SK-N-SH (cell line): ENCODE measurements around the gene MAPK11. TPM values are rescaled to one million over a fixed set of nuclear protein-coding genes. Genes with fewer than 3 reads are reported as not detected.

Experiments
- CTCF ChIA-PET: fragments of 300-600, 350-600 bp; formaldehyde crosslinking; extraction: SDS; loops from one replicate; lab custom pipeline; 2021; lab: Yijun Ruan, JAX
- POLR2A ChIA-PET: fragments of 350-600 bp; sonication (Branson Sonifier 250); formaldehyde crosslinking; extraction: SDS; loops from one replicate; lab custom pipeline; 2020; ENCODE audit warnings: antibody characterized with exemption, inconsistent platforms; lab: Yijun Ruan, JAX
- DNase-seq: peaks from one replicate; pipeline ENCODE4 v3.0.0; 2012
- H2AFZ ChIP-seq: fragments of 200-600 bp; sonication (generic); 2 replicates; pipeline ENCODE4 v1.8.1; 2016; ENCODE audit warnings: antibody characterized with exemption, mild to moderate bottlenecking, low read depth
- H3F3A ChIP-seq: fragments of 200-600 bp; sonication (generic); replicated peaks from 2 replicates; pipeline ENCODE3; 2016; ENCODE audit warnings: antibody characterized with exemption, mild to moderate bottlenecking; ENCODE audit not compliant: insufficient read depth
- H3K27ac ChIP-seq, 2 experiments: fragments of 200-500 bp in 1 of 2; fragments of 200-600 bp in 1 of 2; sonication (Bioruptor generic) in 1 of 2; sonication (generic), shearing (Covaris generic) in 1 of 2; 2 replicates each; pipeline versions ENCODE4 v1.5.1 to v1.6.1; 2014 to 2016; ENCODE audit warnings: low read depth in 2 of 2, inconsistent platforms in 1 of 2, low read length in 1 of 2, mild to moderate bottlenecking in 1 of 2, mixed read lengths in 1 of 2
- H3K27me3 ChIP-seq: fragments of 200-600 bp; sonication (generic), shearing (Covaris generic); 2 replicates; pipeline ENCODE4 v1.6.1; 2016; ENCODE audit warnings: mixed run types; ENCODE audit not compliant: insufficient read depth
- H3K36me3 ChIP-seq, 2 experiments: fragments of 200-500 bp in 1 of 2; fragments of 200-600 bp in 1 of 2; sonication (Bioruptor generic) in 1 of 2; sonication (generic) in 1 of 2; replicated peaks in 1 of 2; 2 replicates each; pipeline versions ENCODE3 to v1.5.1; 2014 to 2016; ENCODE audit warnings: low read length in 1 of 2, mild to moderate bottlenecking in 1 of 2; ENCODE audit not compliant: insufficient read depth in 2 of 2, control insufficient read depth in 1 of 2
- H3K4me1 ChIP-seq, 2 experiments: fragments of 200-500 bp in 1 of 2; fragments of 200-600 bp in 1 of 2; sonication (Bioruptor generic) in 1 of 2; sonication (generic), shearing (Covaris generic) in 1 of 2; 2 replicates each; pipeline versions ENCODE4 v1.5.1 to v1.6.1; 2014 to 2016; ENCODE audit warnings: low read depth in 1 of 2, low read length in 1 of 2, mixed run types in 1 of 2; ENCODE audit not compliant: insufficient read depth in 2 of 2, control insufficient read depth in 1 of 2
- H3K4me2 ChIP-seq: fragments of 200-600 bp; sonication (generic), shearing (Covaris generic); 2 replicates; pipeline ENCODE4 v1.6.1; 2017; ENCODE audit warnings: mixed run types
- H3K4me3 ChIP-seq, 2 experiments: fragments of 200-500 bp in 1 of 2; fragments of 200-600 bp in 1 of 2; sonication (Bioruptor generic) in 1 of 2; sonication (generic), shearing (Covaris generic) in 1 of 2; 2 replicates each; pipeline versions ENCODE4 v1.5.1 to v1.8.1; 2014 to 2016; ENCODE audit warnings: low read depth in 2 of 2, inconsistent platforms in 1 of 2, low read length in 1 of 2, mild to moderate bottlenecking in 1 of 2, mixed read lengths in 1 of 2, moderate library complexity in 1 of 2
- H3K79me2 ChIP-seq: fragments of 200-600 bp; sonication (generic); 2 replicates; pipeline ENCODE4 v1.8.1; 2017; ENCODE audit warnings: mild to moderate bottlenecking; ENCODE audit not compliant: insufficient read depth
- H3K9ac ChIP-seq: fragments of 200-600 bp; sonication (generic); 2 replicates; pipeline ENCODE4 v1.6.1; 2017; ENCODE audit warnings: mixed run types
- H3K9me2 ChIP-seq: fragments of 200-600 bp; sonication (generic); 2 replicates; pipeline ENCODE4 v1.6.1; 2017; ENCODE audit warnings: mixed run types
- H3K9me3 ChIP-seq: fragments of 200-600 bp; sonication (generic); 2 replicates; pipeline ENCODE4 v1.6.1; 2017; ENCODE audit warnings: mixed run types, mild to moderate bottlenecking, moderate library complexity
- H4K20me1 ChIP-seq: fragments of 200-600 bp; sonication (generic); 2 replicates; pipeline ENCODE4 v1.6.1; 2017; ENCODE audit warnings: mild to moderate bottlenecking, mixed run types; ENCODE audit not compliant: insufficient read depth
- CHD2 ChIP-seq: fragments of 150-350 bp; IDR thresholded peaks from 2 replicates; pipeline ENCODE4 v1.6.1; 2018; ENCODE audit warnings: low read length; ENCODE audit not compliant: partially characterized antibody
- ELF1 ChIP-seq: IDR thresholded peaks from 2 replicates; pipeline ENCODE4 v1.4.0; 2012
- EP300 ChIP-seq, 2 experiments: IDR thresholded peaks; 2 replicates each; pipeline versions ENCODE4 v1.4.0 to v1.6.1; 2012; ENCODE audit warnings: borderline replicate concordance in 1 of 2, low read depth in 1 of 2, low read length in 1 of 2
- EZH2phosphoT487 ChIP-seq: fragments of 200-600 bp; sonication (generic); IDR thresholded peaks from 2 replicates; pipeline ENCODE4 v1.6.1; 2017; ENCODE audit warnings: low read depth, mixed run types, mild to moderate bottlenecking, antibody characterized with exemption, moderate library complexity, borderline replicate concordance
- FOSL2 ChIP-seq: IDR thresholded peaks from 2 replicates; pipeline ENCODE4 v1.4.0; 2012; ENCODE audit warnings: low read depth, mild to moderate bottlenecking, moderate library complexity, borderline replicate concordance
- FOXM1 ChIP-seq: IDR thresholded peaks from 2 replicates; pipeline ENCODE4 v1.4.0; 2012; ENCODE audit warnings: low read depth, mild to moderate bottlenecking
- GATA2 ChIP-seq: sonication (generic); formaldehyde crosslinking; IDR thresholded peaks from 2 replicates; pipeline ENCODE4 v1.5.0; 2020; ENCODE audit warnings: mild to moderate bottlenecking, missing genetic modification reagents
- JUND ChIP-seq: IDR thresholded peaks from 2 replicates; pipeline ENCODE4 v1.4.0; 2012
- MAX ChIP-seq: IDR thresholded peaks from 2 replicates; pipeline ENCODE4 v1.4.0; 2012; ENCODE audit warnings: low read depth
- MXI1 ChIP-seq: IDR thresholded peaks from 2 replicates; pipeline ENCODE4 v1.6.1; 2012; ENCODE audit warnings: mild to moderate bottlenecking, low read depth, low read length, improper control_type of control experiment
- POLR2AphosphoS5 ChIP-seq: IDR thresholded peaks from 2 replicates; pipeline ENCODE4 v1.6.1; 2012; ENCODE audit warnings: low read depth, low read length
- RXRA ChIP-seq: IDR thresholded peaks from 2 replicates; pipeline ENCODE4 v1.4.0; 2012; ENCODE audit warnings: low read depth, mild to moderate bottlenecking, borderline replicate concordance
- SMC3 ChIP-seq: IDR thresholded peaks from 2 replicates; pipeline ENCODE4 v1.6.1; 2012; ENCODE audit warnings: low read depth, low read length, improper control_type of control experiment
- TAF1 ChIP-seq: IDR thresholded peaks from 2 replicates; pipeline ENCODE4 v1.6.1; 2012; ENCODE audit warnings: low read depth, mild to moderate bottlenecking, low read length, moderate library complexity, borderline replicate concordance
- TCF12 ChIP-seq: IDR thresholded peaks from 2 replicates; pipeline ENCODE4 v1.4.0; 2012
- YY1 ChIP-seq: IDR thresholded peaks from 2 replicates; pipeline ENCODE4 v1.4.0; 2012; ENCODE audit warnings: low read depth, mild to moderate bottlenecking
- WGBS: methylation state at CpG from one replicate; pipeline ENCODE4 v1.1.6; 2017; ENCODE audit warnings: low lambda C conversion rate; 5-methylcytosine and 5-hydroxymethylcytosine counted together
- polyA plus RNA-seq, 3 experiments: library from polyadenylated mRNA; depleted of rRNA; stranded (reverse); fragments of >200 nt; gene quantifications; 2 replicates each; pipeline ENCODE4 v1.2.3, GENCODE V29; 2012
- TF ChIP-seq, protein P1 (sequence below): fragments of 200-600 bp; sonication (generic); IDR thresholded peaks from 2 replicates; pipeline ENCODE4 v1.6.1; 2017; ENCODE audit warnings: antibody characterized with exemption, mild to moderate bottlenecking, moderate library complexity
- TF ChIP-seq, protein P2 (sequence below): IDR thresholded peaks from 2 replicates; pipeline ENCODE4 v1.4.0; 2012; ENCODE audit warnings: low read depth, borderline replicate concordance
- TF ChIP-seq, protein P3 (sequence below): IDR thresholded peaks from 2 replicates; pipeline ENCODE4; 2012

MAPK11 gene
- polyA plus RNA-seq, 1 of the 3 experiments (the other 2 are of a cell fraction), result 36.0 TPM

GRCh38 chr22:50250249-50250554 is 20.0 kb downstream of the MAPK11 start:
- peak overlapping the region; percentile 62 to 86; a peak in 3 of 4 replicates for H3K27ac ChIP-seq
- H3K4me2 ChIP-seq, result peak overlapping the region; percentile 99
- H3K79me2 ChIP-seq, result peaks cover 32% of the 10 kb centered on the region; the same call in 1 of the 2 replicates
- 0 out of 2 replicates have a peak, but pooled peaks cover 7% of the 10 kb centered on the region for H4K20me1 ChIP-seq
- CTCF ChIA-PET, result interaction anchor here (0.7 to 4.3 kb wide), 8 partner anchors 8 to 275 kb away, joined by 3 to 72 read pairs (median 20); partner anchors contain the start of genes DENND6B, MAPK11, MAPK12 and SCO2
- H3K27me3 ChIP-seq, result no peaks in the 10 kb centered on the region
- H3K9me2 ChIP-seq, result no peaks in the 10 kb centered on the region
- WGBS, result 85% methylated on average over 7 of the region's 11 CpGs
- H3F3A ChIP-seq, result peaks cover 32% of the 10 kb centered on the region
- peak overlapping the region; percentile 92 for H3K9ac ChIP-seq
- peaks cover 5 to 33% of the 10 kb centered on the region in 2 experiments for H3K36me3 ChIP-seq
- peaks cover 9 to 59% of the 10 kb centered on the region in 2 experiments; a peak in 2 of 4 replicates for H3K4me1 ChIP-seq
- POLR2A ChIA-PET, result interaction anchor here (1.2 to 2.1 kb wide), 2 partner anchors 10 to 13 kb away, joined by 4 to 10 read pairs; no protein-coding TSS in a partner anchor
- peak overlapping the region; percentile 80 to 89 for H3K4me3 ChIP-seq
- H3K9me3 ChIP-seq, result no peaks in the 10 kb centered on the region
- H2AFZ ChIP-seq, result no peak overlapping the region
- TF ChIP-seq ELF1, result no peak
- TF ChIP-seq TAF1, result no peak
- no peak for TF ChIP-seq MXI1
- no peak for TF ChIP-seq CHD2
- TF ChIP-seq, protein P1, sequence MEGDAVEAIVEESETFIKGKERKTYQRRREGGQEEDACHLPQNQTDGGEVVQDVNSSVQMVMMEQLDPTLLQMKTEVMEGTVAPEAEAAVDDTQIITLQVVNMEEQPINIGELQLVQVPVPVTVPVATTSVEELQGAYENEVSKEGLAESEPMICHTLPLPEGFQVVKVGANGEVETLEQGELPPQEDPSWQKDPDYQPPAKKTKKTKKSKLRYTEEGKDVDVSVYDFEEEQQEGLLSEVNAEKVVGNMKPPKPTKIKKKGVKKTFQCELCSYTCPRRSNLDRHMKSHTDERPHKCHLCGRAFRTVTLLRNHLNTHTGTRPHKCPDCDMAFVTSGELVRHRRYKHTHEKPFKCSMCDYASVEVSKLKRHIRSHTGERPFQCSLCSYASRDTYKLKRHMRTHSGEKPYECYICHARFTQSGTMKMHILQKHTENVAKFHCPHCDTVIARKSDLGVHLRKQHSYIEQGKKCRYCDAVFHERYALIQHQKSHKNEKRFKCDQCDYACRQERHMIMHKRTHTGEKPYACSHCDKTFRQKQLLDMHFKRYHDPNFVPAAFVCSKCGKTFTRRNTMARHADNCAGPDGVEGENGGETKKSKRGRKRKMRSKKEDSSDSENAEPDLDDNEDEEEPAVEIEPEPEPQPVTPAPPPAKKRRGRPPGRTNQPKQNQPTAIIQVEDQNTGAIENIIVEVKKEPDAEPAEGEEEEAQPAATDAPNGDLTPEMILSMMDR, result no peak
- no peak for TF ChIP-seq EZH2phosphoT487
- no peak for TF ChIP-seq SMC3
- TF ChIP-seq RXRA, result no peak
- no peak for TF ChIP-seq FOXM1
- TF ChIP-seq POLR2AphosphoS5, result no peak
- TF ChIP-seq GATA2 (CRISPR knock-in tag), result no peak
- TF ChIP-seq MAX, result no peak
- no peak for DNase-seq

DNA sequence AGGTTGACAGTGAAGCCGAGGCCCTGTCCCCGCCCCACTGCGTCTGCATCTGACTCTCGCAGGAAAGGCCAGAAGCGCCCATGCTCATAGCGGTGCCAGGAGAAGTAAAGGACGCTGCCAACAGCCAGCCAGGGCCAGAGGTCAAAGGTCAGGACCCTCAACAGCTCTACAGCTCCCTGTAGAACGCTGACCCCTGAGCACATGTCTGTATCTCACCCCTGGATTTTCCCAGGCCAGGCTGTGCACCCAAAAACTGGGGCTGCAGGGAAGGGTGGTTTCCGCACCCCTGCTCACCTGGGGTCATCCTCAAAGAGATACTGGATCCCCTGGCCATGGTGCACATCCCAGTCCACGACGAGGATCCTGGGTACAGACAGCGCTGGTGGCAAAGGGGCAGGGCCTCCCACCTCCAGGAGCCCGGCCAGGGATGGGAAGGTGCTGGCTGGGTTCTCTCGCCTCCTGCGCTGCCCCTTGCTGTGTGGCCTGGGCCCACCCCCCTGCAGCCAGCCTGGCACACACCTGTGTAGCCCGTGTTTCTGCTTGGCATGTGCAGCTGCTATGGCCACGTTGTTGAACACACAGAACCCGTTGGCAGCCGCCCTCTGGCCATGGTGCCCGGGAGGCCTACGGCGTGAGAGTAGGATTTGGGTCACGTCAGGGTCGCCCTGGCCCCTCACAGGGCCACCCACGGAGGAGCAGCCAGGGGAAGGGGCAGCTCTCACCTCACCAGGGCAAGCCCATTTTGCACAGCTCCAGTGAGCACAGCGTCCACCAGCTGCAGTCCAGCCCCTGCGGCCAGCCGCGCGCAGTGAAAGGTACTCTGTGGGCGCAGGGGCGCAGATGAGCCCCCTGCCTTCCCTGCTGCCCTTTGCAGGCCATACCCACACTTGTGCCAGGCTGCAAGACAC is 20.6 kb downstream of the MAPK11 start:
- Histone ChIP-seq H3K36me3 (peaks cover 5 to 30% of the 10 kb centered on the region in 2 experiments), H3K9me2 (no peaks in the 10 kb centered on the region), H4K20me1 (0 out of 2 replicates have a peak, but pooled peaks cover 7% of the 10 kb centered on the region), H3K27me3 (no peaks in the 10 kb centered on the region), H3K9ac (0 out of 2 replicates have a peak overlapping the region, but pooled peaks have one; percentile 92), H3K4me2 (peak overlapping the region; percentile 99), H3K4me1 (peaks cover 9 to 59% of the 10 kb centered on the region in 2 experiments; a peak in 2 of 4 replicates), H3K9me3 (no peaks in the 10 kb centered on the region), H2AFZ (no peak overlapping the region), H3K79me2 (peaks cover 33% of the 10 kb centered on the region), H3F3A (peaks cover 32% of the 10 kb centered on the region), H3K27ac (peak overlapping the region; percentile 62 to 86; a peak in 2 of 4 replicates), H3K4me3 (peak overlapping the region; percentile 80 to 89; a peak in 3 of 4 replicates)
- ChIA-PET CTCF (interaction anchor here (0.7 to 4.3 kb wide), 8 partner anchors 8 to 276 kb away, joined by 3 to 72 read pairs (median 19); partner anchors contain the start of genes DENND6B, MAPK11 and SCO2), POLR2A (interaction anchor here (1.2 to 2.1 kb wide), 2 partner anchors 11 to 13 kb away, joined by 4 to 10 read pairs; no protein-coding TSS in a partner anchor)
- WGBS, result 93% methylated on average over 8 of the region's 32 CpGs
- no peak for DNase-seq
- TF ChIP-seq TCF12 (no peak), ELF1 (no peak), EZH2phosphoT487 (no peak), EP300 (IDR thresholded peaks at IDR 0.05; ENCODE audit: borderline replicate concordance in 1 of 2, low read depth in 1 of 2, low read length in 1 of 2) (no peak), JUND (no peak), TAF1 (no peak), YY1 (no peak), FOSL2 (no peak)
- TF ChIP-seq, protein P1, result no peak
- TF ChIP-seq, protein P2, sequence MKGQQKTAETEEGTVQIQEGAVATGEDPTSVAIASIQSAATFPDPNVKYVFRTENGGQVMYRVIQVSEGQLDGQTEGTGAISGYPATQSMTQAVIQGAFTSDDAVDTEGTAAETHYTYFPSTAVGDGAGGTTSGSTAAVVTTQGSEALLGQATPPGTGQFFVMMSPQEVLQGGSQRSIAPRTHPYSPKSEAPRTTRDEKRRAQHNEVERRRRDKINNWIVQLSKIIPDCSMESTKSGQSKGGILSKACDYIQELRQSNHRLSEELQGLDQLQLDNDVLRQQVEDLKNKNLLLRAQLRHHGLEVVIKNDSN, result no peak
- TF ChIP-seq, protein P3, sequence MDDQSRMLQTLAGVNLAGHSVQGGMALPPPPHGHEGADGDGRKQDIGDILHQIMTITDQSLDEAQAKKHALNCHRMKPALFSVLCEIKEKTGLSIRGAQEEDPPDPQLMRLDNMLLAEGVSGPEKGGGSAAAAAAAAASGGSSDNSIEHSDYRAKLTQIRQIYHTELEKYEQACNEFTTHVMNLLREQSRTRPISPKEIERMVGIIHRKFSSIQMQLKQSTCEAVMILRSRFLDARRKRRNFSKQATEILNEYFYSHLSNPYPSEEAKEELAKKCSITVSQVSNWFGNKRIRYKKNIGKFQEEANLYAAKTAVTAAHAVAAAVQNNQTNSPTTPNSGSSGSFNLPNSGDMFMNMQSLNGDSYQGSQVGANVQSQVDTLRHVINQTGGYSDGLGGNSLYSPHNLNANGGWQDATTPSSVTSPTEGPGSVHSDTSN, result no peak
